Measurements from ENCODE around the gene ARHGAP23.

GRCh38 chr17:38448208-38448771 is 20.0 kb downstream of the ARHGAP23 start:
- TF ChIP-seq, protein P1, sequence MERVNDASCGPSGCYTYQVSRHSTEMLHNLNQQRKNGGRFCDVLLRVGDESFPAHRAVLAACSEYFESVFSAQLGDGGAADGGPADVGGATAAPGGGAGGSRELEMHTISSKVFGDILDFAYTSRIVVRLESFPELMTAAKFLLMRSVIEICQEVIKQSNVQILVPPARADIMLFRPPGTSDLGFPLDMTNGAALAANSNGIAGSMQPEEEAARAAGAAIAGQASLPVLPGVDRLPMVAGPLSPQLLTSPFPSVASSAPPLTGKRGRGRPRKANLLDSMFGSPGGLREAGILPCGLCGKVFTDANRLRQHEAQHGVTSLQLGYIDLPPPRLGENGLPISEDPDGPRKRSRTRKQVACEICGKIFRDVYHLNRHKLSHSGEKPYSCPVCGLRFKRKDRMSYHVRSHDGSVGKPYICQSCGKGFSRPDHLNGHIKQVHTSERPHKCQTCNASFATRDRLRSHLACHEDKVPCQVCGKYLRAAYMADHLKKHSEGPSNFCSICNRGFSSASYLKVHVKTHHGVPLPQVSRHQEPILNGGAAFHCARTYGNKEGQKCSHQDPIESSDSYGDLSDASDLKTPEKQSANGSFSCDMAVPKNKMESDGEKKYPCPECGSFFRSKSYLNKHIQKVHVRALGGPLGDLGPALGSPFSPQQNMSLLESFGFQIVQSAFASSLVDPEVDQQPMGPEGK (CRISPR knock-in tag; IDR thresholded peaks at IDR 0.05; ENCODE audit: borderline replicate concordance), result no peak
- no peak for TF ChIP-seq ZNF8 (CRISPR knock-in tag; IDR thresholded peaks at IDR 0.05)
- TF ChIP-seq TOX (CRISPR knock-in tag; IDR thresholded peaks at IDR 0.05; ENCODE audit: borderline replicate concordance), result no peak
- TF ChIP-seq ARNTL (CRISPR knock-in tag; IDR thresholded peaks at IDR 0.05; ENCODE audit: borderline replicate concordance, low read depth), result no peak
- TF ChIP-seq ZFP3 (CRISPR knock-in tag; IDR thresholded peaks at IDR 0.05), result no peak
- TF ChIP-seq OSR1 (CRISPR knock-in tag; IDR thresholded peaks at IDR 0.05), result no peak
- TF ChIP-seq ZFP30 (CRISPR knock-in tag; IDR thresholded peaks at IDR 0.05), result no peak
- no peak for TF ChIP-seq ZNF565 (CRISPR knock-in tag; conservative IDR thresholded peaks at IDR 0.05; ENCODE audit: low read depth)
- TF ChIP-seq POU6F1 (CRISPR knock-in tag; IDR thresholded peaks at IDR 0.05; ENCODE audit: borderline replicate concordance, low read depth), result no peak
- no peak for TF ChIP-seq PPARA (CRISPR knock-in tag; IDR thresholded peaks at IDR 0.05; ENCODE audit: borderline replicate concordance)
- no peak for TF ChIP-seq TSHZ2 (CRISPR knock-in tag; IDR thresholded peaks at IDR 0.05)
- no peak for TF ChIP-seq RARB (CRISPR knock-in tag; IDR thresholded peaks at IDR 0.05)
- no peak for TF ChIP-seq BACH2 (CRISPR knock-in tag; IDR thresholded peaks at IDR 0.05; ENCODE audit: borderline replicate concordance)
- TF ChIP-seq TCF4 (CRISPR knock-in tag; IDR thresholded peaks at IDR 0.05; ENCODE audit: borderline replicate concordance), result no peak

All from SK-N-SH treated with all-trans-retinoic acid at 6 μM for 48 hours (cell line).